Dermis blood vessel endothelial cell (primary cell): Measurements from ENCODE around the gene CORO6. TPM values are rescaled to one million over a fixed set of nuclear protein-coding genes. Genes with fewer than 3 reads are reported as not detected.
A peak's percentile ranks its signal among the peaks of the same experiment; 100 is the strongest.
"Not testable (repeated sequence)": the region's sequence is repeated elsewhere in the genome, so short reads cannot be mapped to it uniquely, and the experiment has no call there.

Source experiments
- DNase-seq: peaks from one replicate; pipeline ENCODE4 v3.0.0; 2010
- total RNA-seq: library from RNA; depleted of rRNA; stranded (reverse); fragments of >200 nt; gene quantifications from 2 replicates; pipeline ENCODE4 v1.2.3, GENCODE V29; 2014

CORO6 gene
- 1.6 and 3.9 TPM in 2 replicates for total RNA-seq

- DNase-seq = peak; percentile 52
These were observed at the start of gene CORO6 for GRCh38 chr17:29622337-29623282. TSS of gene CORO6 (minus strand) at chr17:29622912. CDS start at chr17:29621421, 1,491 bp downstream.

DNA sequence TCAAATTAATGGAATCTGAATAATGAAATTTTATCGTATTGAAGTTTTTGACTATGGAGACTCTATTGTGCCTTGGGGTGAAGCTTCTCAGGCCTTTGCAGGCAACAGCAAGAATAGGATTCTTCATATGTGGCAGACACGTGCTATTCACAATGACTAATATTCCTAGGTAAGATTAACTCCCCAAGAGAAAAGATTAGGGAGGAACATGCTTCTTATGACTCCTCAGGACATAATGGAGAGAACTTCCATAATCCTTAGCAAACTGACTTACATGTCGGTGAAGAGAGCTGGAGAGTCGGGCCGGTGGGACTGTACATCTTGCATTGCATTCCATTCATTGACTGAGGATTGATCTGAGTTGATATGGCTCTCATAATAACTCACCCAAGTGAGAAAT lies 48.9 kb upstream of the CORO6 start:
- DNase-seq = no peak

DNA sequence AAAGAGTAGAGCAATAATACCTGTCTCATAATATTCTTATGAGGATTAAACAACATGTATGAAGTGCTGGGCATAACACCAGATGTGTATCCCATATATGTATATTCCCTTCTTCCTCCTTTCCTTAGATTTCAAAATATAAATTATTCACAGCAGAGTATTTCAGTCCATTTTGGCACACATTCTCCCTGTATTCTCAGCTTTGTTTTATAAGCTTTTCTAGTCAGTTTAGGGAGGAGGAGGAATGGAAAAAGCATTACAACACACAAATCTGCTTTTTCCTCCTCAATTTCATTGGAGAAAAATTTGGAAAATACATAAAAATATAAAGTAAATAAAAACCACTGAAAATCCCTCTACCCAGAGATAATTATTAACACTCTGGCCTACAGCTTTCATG lies 46.6 kb upstream of the CORO6 start:
- DNase-seq = no peak

DNA sequence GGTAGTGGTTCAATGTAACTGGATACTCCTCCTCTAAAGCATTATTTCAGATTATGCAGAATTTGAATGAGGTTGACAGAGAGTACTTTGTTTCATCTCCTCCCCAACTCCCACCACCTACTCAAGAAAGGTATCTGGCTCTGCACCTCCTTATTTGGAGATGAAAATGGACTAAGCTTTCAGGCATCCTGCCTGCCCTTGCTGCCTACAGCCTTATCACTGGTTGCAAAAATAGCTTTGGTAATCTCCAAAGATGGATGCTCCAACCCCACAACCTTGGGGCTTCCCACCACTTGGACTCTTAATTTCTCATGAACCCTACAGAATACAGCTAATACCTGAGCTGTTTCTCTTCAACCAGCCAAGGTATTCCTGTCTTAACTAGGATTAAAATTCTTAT lies 45.3 kb upstream of the CORO6 start:
- DNase-seq = no peak

DNA sequence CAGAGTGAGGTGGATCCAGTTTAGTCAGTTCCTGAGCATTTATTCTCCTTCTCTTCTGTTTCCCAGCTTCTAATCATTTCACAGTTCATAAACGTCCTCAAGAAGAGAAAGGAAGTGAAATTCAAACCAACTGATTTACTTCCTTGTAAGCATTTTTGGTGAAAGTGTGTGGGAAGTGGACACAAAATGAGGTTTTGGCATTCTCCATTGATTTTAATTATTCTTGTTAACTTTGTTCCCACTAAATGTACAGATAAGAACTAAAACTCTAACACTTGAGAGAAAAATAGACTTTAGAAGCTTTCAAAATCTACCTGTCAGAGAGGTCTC lies 42.7 kb upstream of the CORO6 start:
- DNase-seq = no peak

DNA sequence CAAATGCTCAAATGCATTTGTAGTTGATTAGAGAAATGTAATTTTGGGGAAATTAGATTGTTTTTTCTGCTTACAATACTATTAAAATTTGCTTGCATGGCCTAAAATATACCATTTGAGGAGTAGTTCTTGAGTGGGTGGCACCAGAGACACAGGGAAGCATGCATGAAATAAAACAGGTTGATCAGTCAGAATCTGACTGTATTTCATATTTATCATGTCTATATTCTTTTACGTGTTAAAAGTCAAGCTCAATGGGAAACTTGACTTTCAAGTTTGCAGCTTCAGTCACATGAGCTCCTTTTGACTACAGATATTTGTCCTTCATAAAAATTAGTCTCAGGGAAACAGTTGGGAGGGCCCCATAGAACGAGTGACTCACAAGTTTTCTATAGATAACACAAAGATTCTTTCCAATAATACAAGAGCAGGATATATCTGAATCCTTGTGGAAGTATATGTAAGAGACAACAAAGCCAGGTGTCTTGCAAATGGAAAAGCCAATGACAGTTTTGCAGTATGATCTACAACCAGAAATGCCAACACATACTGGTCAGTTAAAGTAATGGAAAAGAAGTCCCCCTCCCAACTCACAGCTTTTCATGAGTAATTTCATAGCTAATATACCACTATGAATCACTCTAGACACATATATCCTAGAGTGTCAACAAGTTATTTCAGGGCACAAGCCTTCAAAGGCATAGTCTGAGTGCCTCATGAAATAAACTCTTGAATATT lies 42.2 kb upstream of the CORO6 start:
- DNase-seq = peak; percentile 84

- no peak for DNase-seq
These were observed 40.4 kb upstream of the CORO6 start for GRCh38 chr17:29663155-29663554.

DNA sequence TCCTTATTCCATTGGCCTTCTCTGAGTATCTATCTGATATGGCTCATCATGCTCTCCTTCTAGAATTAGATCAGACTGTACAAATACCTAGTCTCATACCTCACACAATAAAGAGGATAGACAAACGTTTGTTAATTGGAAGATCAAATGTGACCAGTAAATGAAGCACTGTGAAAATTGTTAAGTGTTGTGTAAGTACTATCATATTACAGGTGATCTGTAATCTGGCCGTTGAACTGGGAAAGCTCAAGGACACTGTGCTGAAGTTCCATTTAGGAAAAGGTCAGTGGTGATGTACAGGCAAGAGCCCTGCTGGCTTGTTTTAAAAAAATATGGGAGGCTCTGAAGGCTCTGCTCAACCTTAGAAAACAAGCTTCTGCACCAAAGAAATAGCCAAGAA lies 38.5 kb upstream of the CORO6 start:
- no peak for DNase-seq

GRCh38 chr17:29659155-29659554 lies 36.4 kb upstream of the CORO6 start:
- DNase-seq = no peak

- no peak for DNase-seq
These were observed 32.6 kb upstream of the CORO6 start for GRCh38 chr17:29655323-29655722.

GRCh38 chr17:29653995-29654714 lies 31.4 kb upstream of the CORO6 start:
- no peak for DNase-seq

GRCh38 chr17:29652976-29653375 lies 30.3 kb upstream of the CORO6 start:
- no peak for DNase-seq

GRCh38 chr17:29651913-29652312 lies 29.2 kb upstream of the CORO6 start:
- DNase-seq = not testable (repeated sequence)

DNA sequence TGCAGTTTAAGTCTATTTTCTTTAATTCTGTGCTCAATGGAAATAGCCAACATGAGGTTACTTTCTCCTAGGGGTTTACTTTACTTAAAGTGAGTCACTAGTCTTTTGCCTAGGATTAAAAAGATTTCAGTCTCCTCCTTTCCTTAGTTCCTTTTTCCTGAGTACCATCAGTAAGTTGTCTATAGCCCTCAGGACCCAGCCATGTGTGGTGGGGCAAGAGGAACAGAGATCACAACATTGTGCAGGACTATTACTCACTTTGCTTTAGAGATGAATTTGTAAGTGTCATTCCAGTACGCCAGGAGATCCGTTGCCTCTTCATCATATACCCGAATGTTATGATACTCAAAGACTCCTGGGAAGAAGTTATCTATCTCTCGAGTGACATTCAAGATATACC lies 27.7 kb upstream of the CORO6 start:
- no peak for DNase-seq

DNA sequence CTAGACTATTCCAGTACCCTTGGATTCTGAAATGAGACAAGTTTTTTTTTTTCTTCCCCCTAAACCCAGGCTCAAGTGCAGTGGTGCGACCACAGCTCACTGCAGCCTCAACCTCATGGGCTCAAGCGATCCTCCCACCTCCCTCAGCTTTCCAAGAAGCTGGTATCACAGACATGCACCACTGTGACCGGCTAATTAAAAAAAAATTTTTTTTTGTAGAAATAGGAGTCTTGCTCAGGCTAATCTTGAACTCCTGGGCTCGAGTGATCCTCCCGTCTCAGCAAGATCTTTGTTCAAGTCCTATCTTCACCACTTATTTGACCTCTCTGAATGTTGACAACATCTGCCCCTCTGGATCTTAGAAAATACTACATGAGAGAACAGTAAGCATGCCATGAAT lies 26.6 kb upstream of the CORO6 start:
- DNase-seq = no peak

GRCh38 chr17:29648005-29648404 lies 25.3 kb upstream of the CORO6 start:
- no peak for DNase-seq

DNA sequence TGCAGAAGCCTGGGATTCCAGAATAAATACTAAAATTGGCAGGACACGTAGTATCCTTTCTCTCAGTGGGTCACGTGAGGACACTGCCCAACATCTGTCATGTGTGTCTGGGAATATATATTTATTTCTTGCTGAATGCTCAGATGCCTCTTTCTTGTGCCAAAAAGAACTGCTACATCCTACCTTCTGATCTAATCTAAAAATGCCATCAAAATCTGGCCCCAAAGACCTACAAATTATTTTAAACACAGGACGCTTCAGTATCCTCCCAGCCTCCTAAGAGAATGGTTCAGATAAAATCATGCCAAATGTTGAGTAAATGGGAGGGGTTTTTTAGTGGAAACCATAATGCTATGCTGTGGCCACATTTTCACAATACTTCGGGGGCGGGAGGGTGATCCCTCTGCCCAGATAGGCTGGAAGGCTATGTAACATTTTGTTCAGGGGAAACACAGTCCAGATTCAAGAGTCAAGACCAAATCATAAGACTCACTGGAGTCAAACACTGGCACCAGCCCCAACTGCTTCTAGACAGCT lies 22.9 kb upstream of the CORO6 start:
- DNase-seq = no peak

DNA sequence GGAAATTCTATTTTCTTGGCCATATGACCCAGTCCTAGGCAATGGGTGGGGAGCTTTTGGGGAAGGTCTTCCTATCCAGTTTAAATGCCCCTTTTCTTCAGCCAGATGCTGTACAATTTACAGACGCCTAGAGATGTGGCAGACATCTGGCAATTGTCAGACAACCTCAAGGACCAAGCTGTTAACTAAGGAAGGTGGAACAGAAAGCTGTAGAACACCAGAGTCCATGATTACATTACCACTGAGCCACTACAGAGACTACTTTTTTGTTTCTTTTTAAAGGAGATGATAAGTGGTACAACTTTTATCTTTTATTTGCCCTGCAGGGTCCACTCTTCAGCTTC lies 21.1 kb upstream of the CORO6 start:
- no peak for DNase-seq

DNA sequence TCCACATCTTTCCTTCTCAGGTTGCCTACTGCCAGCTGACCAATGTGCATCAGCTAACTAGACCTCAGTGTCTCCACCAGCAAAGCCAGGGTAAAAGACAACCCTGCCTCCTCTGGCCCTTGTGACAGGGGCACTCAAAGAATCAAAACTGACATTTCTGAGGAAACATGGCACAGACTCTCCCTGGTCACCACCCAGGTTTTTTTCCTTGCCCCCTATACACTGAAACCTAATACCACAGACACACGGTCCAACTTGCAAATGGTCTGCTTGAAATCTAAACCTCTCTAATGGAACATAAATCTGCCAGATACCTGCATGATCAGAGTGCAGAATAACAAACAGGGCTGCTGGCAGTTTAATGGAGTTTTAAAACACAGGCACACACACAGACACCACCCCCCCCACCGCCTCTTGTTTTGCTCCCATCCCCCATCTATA lies 19.5 kb upstream of the CORO6 start:
- DNase-seq = no peak

DNA sequence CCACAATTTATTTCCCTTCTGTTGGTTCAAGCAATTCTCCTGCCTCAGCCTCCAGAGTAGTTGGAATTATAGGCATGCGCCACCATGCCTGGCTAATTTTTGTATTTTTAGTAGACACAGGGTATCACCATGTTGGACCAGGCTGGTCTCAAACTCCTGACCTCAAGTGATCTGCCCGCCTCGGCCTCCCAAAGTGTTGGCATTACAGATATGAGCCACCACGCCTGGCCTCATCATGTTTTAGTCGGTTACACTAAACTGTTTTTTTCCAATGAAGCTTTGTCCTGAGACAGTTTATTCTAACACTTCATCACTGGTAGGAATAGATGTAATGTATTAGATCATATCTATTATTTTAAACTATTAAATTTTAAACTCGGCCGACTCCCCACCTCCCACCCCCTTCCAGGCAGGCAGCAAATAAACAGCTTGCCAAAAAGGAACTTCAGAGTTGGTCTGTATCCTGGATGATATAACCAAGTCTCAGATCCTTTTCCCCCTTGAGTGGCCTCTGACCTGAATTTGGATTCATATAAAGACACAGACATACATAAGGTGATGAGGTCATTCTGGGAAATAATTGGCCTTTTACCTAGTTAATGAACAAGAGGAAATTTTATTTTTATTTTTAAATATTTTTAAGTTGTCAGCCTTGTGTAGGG lies 18.4 kb upstream of the CORO6 start:
- peak; percentile 97 for DNase-seq

DNA sequence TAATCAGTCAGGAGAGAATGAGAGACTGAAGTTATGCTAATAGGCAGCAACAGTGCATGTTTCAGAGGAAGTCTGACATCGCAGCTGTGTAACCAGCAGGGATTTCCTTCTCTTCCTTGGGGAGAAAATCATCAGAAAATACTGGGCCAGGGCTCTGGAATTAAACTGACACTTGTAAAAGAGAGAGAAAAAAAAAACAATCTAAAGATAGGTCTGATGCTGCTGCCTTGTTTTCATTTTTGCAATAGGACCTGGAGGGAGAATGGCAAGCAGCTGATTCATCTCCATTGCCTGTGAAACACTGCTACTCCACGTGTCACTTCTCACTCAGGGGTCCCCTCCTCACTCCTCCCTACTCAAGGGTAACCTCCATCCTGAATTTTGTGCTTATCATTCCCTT lies 17.7 kb upstream of the CORO6 start:
- DNase-seq = peak; percentile 76

DNA sequence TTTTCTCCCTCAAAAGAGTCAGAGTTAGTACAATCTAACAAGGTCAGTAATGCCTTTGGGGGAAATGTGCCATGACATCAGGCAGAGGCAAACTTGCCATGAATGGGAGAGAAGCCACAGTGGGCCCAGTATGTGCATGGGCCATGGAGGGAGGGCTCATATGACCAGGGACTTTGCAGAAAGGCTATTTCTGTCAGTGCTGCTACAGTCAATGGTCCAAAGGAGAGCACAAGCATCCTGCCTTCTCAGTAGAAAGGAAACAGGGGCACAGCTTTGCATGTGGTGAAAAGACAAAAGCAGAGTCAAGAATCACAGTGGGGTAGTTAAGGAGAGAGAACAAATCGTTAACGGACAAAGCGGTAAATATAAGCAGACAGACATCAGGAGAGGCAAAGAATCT lies 11.2 kb upstream of the CORO6 start:
- no peak for DNase-seq
